ENCODE data around the gene SMPX. TPM values are rescaled to one million over a fixed set of nuclear protein-coding genes. Genes with fewer than 3 reads are reported as not detected.

SMPX gene
- polyA plus RNA-seq, 1 of the 3 experiments (the other 2 are of a cell fraction), result not detected

DNA sequence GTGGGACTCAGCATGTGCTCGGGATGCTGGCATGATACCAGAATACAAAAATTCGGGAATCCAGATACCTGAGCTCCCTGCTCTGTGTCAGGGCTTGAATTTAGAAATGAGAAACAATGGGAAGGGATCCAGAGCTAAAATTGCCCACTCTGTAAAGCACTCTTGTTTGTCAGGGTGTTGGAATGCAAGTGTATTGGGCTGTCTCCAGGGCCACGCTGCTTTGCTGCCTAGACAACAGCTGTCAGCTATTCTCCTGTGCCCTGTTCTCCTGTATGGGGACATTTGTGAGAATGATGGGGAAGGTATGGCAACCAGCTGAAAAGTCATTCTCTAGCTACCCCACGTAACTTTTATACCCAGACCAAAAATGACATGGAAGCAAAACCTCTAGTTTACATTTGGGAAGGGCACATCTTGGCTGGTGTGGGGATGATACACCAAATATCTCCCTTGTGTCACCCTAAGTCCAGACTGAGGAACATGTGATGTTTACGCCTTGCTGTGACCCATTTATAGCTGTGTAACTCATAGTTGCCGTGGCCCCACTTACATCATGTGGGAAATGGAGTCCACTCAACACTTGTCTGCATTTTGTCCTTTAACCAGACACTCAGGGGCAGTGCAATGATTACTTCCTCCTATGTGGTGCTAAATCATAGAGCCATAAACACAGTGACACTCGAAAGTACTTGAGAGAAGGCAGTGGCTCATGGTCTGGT lies 46.6 kb downstream of the SMPX start:
- CTCF ChIA-PET, result interaction anchor here (0.8 kb wide), 1 partner anchor 10 kb away, joined by 3 read pairs; no protein-coding TSS in a partner anchor

DNA sequence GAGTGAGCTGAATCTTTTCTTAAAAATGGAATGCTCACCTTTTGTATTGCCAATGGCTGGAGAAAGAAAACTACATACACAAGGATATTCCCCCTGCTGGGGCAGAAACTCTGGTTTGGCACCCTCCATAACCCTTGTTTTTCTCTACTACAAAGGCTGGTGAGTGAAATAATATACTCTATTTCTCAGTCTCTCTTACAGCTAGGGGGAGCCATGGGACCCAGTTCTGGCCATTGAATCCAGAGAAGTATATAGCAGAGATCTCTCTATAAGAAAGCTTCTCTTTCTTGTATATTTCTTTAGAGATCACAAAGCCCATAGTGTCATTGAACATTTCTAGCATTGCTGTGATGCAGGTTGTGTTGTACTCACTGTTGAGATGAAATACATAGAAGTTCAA lies 49.8 kb downstream of the SMPX start:
- H3K4me1 ChIP-seq (ENCODE audit: control insufficient read depth in 1 of 2, insufficient read depth in 2 of 2, low read depth in 1 of 2, low read length in 1 of 2), result no peaks in the 10 kb centered on the region
- H3K79me2 ChIP-seq (ENCODE audit: insufficient read depth), result no peaks in the 10 kb centered on the region
- no peak overlapping the region for H2AFZ ChIP-seq (ENCODE audit: low read depth)
- ChIA-PET POLR2A (no interaction called here), CTCF (interaction anchor here (0.8 to 2.0 kb wide), 2 partner anchors 17 to 38 kb away, joined by 3 to 5 read pairs; no protein-coding TSS in a partner anchor)
- H3K4me2 ChIP-seq, result no peak overlapping the region
- no peak overlapping the region for H3K27ac ChIP-seq (ENCODE audit: low read depth in 2 of 2, low read length in 1 of 2)
- DNase-seq, result no peak
- no peaks in the 10 kb centered on the region for H3K36me3 ChIP-seq (replicated peaks in 1 of 2; ENCODE audit: control insufficient read depth in 1 of 2, insufficient read depth in 2 of 2, low read length in 1 of 2)
- no peak overlapping the region for H3K4me3 ChIP-seq (ENCODE audit: low read depth in 2 of 2, low read length in 1 of 2)
- 0 out of 2 replicates have a peak, but pooled peaks cover 4% of the 10 kb centered on the region for H3K9me3 ChIP-seq
- no peaks in the 10 kb centered on the region for H3F3A ChIP-seq (replicated peaks; ENCODE audit: insufficient read depth)
- no peaks in the 10 kb centered on the region for H3K9me2 ChIP-seq
- H3K27me3 ChIP-seq (ENCODE audit: insufficient read depth), result no peaks in the 10 kb centered on the region
- H3K9ac ChIP-seq, result no peak overlapping the region
- no peaks in the 10 kb centered on the region for H4K20me1 ChIP-seq (ENCODE audit: insufficient read depth)
- TF ChIP-seq FOXM1 (IDR thresholded peaks at IDR 0.05; ENCODE audit: low read depth) (no peak), RAD21 (IDR thresholded peaks at IDR 0.05; ENCODE audit: low read length) (0 out of 2 replicates have a peak, but pooled peaks have one; percentile 15), RFX5 (IDR thresholded peaks at IDR 0.05; ENCODE audit: low read length) (no peak), EZH2phosphoT487 (IDR thresholded peaks at IDR 0.05; ENCODE audit: borderline replicate concordance, low read depth) (no peak), FOXJ3 (CRISPR knock-in tag; IDR thresholded peaks at IDR 0.05) (no peak), TAF1 (IDR thresholded peaks at IDR 0.05; ENCODE audit: borderline replicate concordance, low read depth, low read length) (no peak), NRF1 (IDR thresholded peaks at IDR 0.05; ENCODE audit: low read depth, low read length) (no peak)
- TF ChIP-seq, protein P1, sequence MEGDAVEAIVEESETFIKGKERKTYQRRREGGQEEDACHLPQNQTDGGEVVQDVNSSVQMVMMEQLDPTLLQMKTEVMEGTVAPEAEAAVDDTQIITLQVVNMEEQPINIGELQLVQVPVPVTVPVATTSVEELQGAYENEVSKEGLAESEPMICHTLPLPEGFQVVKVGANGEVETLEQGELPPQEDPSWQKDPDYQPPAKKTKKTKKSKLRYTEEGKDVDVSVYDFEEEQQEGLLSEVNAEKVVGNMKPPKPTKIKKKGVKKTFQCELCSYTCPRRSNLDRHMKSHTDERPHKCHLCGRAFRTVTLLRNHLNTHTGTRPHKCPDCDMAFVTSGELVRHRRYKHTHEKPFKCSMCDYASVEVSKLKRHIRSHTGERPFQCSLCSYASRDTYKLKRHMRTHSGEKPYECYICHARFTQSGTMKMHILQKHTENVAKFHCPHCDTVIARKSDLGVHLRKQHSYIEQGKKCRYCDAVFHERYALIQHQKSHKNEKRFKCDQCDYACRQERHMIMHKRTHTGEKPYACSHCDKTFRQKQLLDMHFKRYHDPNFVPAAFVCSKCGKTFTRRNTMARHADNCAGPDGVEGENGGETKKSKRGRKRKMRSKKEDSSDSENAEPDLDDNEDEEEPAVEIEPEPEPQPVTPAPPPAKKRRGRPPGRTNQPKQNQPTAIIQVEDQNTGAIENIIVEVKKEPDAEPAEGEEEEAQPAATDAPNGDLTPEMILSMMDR (IDR thresholded peaks at IDR 0.05), result peak; percentile 41
- TF ChIP-seq, protein P2, sequence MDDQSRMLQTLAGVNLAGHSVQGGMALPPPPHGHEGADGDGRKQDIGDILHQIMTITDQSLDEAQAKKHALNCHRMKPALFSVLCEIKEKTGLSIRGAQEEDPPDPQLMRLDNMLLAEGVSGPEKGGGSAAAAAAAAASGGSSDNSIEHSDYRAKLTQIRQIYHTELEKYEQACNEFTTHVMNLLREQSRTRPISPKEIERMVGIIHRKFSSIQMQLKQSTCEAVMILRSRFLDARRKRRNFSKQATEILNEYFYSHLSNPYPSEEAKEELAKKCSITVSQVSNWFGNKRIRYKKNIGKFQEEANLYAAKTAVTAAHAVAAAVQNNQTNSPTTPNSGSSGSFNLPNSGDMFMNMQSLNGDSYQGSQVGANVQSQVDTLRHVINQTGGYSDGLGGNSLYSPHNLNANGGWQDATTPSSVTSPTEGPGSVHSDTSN (IDR thresholded peaks at IDR 0.05), result no peak
- TF ChIP-seq, protein P3, sequence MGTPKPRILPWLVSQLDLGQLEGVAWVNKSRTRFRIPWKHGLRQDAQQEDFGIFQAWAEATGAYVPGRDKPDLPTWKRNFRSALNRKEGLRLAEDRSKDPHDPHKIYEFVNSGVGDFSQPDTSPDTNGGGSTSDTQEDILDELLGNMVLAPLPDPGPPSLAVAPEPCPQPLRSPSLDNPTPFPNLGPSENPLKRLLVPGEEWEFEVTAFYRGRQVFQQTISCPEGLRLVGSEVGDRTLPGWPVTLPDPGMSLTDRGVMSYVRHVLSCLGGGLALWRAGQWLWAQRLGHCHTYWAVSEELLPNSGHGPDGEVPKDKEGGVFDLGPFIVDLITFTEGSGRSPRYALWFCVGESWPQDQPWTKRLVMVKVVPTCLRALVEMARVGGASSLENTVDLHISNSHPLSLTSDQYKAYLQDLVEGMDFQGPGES (IDR thresholded peaks at IDR 0.05; ENCODE audit: low read depth, low read length), result no peak

More for the DNA sequence above, 46.6 kb downstream of the SMPX start:
- TF ChIP-seq, protein P4, sequence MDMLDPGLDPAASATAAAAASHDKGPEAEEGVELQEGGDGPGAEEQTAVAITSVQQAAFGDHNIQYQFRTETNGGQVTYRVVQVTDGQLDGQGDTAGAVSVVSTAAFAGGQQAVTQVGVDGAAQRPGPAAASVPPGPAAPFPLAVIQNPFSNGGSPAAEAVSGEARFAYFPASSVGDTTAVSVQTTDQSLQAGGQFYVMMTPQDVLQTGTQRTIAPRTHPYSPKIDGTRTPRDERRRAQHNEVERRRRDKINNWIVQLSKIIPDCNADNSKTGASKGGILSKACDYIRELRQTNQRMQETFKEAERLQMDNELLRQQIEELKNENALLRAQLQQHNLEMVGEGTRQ (IDR thresholded peaks at IDR 0.05; ENCODE audit: borderline replicate concordance, low read depth, low read length), result no peak
- TF ChIP-seq NRF1 (IDR thresholded peaks at IDR 0.05; ENCODE audit: low read depth, low read length) (no peak), TEAD4 (IDR thresholded peaks at IDR 0.05; ENCODE audit: borderline replicate concordance, insufficient read depth) (no peak), SIN3A (IDR thresholded peaks at IDR 0.05; ENCODE audit: borderline replicate concordance, low read depth, low read length) (no peak), RCOR1 (IDR thresholded peaks at IDR 0.05; ENCODE audit: low read length) (no peak), POLR2AphosphoS5 (IDR thresholded peaks at IDR 0.05; ENCODE audit: low read depth, low read length) (no peak)
- TF ChIP-seq, protein P5, sequence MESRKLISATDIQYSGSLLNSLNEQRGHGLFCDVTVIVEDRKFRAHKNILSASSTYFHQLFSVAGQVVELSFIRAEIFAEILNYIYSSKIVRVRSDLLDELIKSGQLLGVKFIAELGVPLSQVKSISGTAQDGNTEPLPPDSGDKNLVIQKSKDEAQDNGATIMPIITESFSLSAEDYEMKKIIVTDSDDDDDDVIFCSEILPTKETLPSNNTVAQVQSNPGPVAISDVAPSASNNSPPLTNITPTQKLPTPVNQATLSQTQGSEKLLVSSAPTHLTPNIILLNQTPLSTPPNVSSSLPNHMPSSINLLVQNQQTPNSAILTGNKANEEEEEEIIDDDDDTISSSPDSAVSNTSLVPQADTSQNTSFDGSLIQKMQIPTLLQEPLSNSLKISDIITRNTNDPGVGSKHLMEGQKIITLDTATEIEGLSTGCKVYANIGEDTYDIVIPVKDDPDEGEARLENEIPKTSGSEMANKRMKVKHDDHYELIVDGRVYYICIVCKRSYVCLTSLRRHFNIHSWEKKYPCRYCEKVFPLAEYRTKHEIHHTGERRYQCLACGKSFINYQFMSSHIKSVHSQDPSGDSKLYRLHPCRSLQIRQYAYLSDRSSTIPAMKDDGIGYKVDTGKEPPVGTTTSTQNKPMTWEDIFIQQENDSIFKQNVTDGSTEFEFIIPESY (IDR thresholded peaks at IDR 0.05; ENCODE audit: borderline replicate concordance, low read depth), result no peak
- TF ChIP-seq, protein P6, sequence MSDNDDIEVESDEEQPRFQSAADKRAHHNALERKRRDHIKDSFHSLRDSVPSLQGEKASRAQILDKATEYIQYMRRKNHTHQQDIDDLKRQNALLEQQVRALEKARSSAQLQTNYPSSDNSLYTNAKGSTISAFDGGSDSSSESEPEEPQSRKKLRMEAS (IDR thresholded peaks at IDR 0.05; ENCODE audit: low read depth), result no peak
- no peak overlapping the region for H3K9ac ChIP-seq
- WGBS (ENCODE audit: low lambda C conversion rate), result 21% methylated on average over 7 of the region's 7 CpGs
- no peaks in the 10 kb centered on the region for H3F3A ChIP-seq (replicated peaks; ENCODE audit: insufficient read depth)
- no peak overlapping the region for H2AFZ ChIP-seq (ENCODE audit: low read depth)
- no peaks in the 10 kb centered on the region for H3K27me3 ChIP-seq (ENCODE audit: insufficient read depth)
- no peak overlapping the region for H3K27ac ChIP-seq (ENCODE audit: low read depth in 2 of 2, low read length in 1 of 2)
- H3K9me2 ChIP-seq, result no peaks in the 10 kb centered on the region
- no peak overlapping the region for H3K4me3 ChIP-seq (ENCODE audit: low read depth in 2 of 2, low read length in 1 of 2)
- H3K4me1 ChIP-seq (ENCODE audit: control insufficient read depth in 1 of 2, insufficient read depth in 2 of 2, low read depth in 1 of 2, low read length in 1 of 2), result peaks cover 0 to 6% of the 10 kb centered on the region in 2 experiments; a peak in 1 of 4 replicates
- no peak overlapping the region for H3K4me2 ChIP-seq
- POLR2A ChIA-PET, result interaction anchor here (0.6 kb wide), 1 partner anchor 196 kb away, joined by 4 read pairs; no protein-coding TSS in a partner anchor
- 0 out of 2 replicates have a peak, but pooled peaks cover 4% of the 10 kb centered on the region for H3K9me3 ChIP-seq
- no peaks in the 10 kb centered on the region for H3K79me2 ChIP-seq (ENCODE audit: insufficient read depth)
- H3K36me3 ChIP-seq (replicated peaks in 1 of 2; ENCODE audit: control insufficient read depth in 1 of 2, insufficient read depth in 2 of 2, low read length in 1 of 2), result no peaks in the 10 kb centered on the region
- H4K20me1 ChIP-seq (ENCODE audit: insufficient read depth), result no peaks in the 10 kb centered on the region
- no peak for DNase-seq
